Upper lobe of left lung (tissue), 6 donors: Measurements from ENCODE around the gene TROAP. TPM values are rescaled to one million over a fixed set of nuclear protein-coding genes. Genes with fewer than 3 reads are reported as not detected.

Source experiments
- ATAC-seq, 2 donors: fragments of 200-7000 bp; cut with Tn5 transposase; one replicate each; pipeline ENCODE4 v1.9.1; 2022; ENCODE audit warnings: mild to moderate bottlenecking in 2 of 2, moderate library complexity in 2 of 2; ENCODE audit not compliant: low FRiP score in 2 of 2
- DNase-seq, 2 donors: peaks; one replicate each; pipeline ENCODE4 v3.0.0-alpha.2; 2019 to 2020
- H3K27ac ChIP-seq, 4 donors: fragments of 200-600 bp; sonication (generic); one replicate each; pipeline ENCODE4 v1.5.1; 2016 to 2019
- H3K27me3 ChIP-seq, 4 donors: fragments of 200-600 bp; sonication (generic); one replicate each; pipeline ENCODE4 v1.5.1; 2017 to 2019
- H3K36me3 ChIP-seq, 4 donors: fragments of 200-600 bp; sonication (generic); one replicate each; pipeline ENCODE4 v1.5.1; 2016 to 2019
- H3K4me1 ChIP-seq, 4 donors: fragments of 200-600 bp; sonication (generic); one replicate each; pipeline ENCODE4 v1.5.1; 2018 to 2019
- H3K4me3 ChIP-seq, 4 donors: fragments of 200-600 bp; sonication (generic); one replicate each; pipeline ENCODE4 v1.5.1; 2017 to 2019; ENCODE audit warnings: mild to moderate bottlenecking in 2 of 4, moderate library complexity in 1 of 4
- H3K9me3 ChIP-seq, 4 donors: fragments of 200-600 bp; sonication (generic); one replicate each; pipeline ENCODE4 v1.5.1; 2018 to 2019
- CTCF ChIP-seq, 6 experiments: fragments of 450-650 bp in 4 of 6; fragments of 200-600 bp in 2 of 6; sonication (generic) in 2 of 6; IDR thresholded peaks; one replicate each; pipeline ENCODE4 v1.5.1; 2016 to 2019; ENCODE audit warnings: antibody characterized with exemption in 6 of 6
- EP300 ChIP-seq, 4 donors: sonication (generic); formaldehyde crosslinking; IDR thresholded peaks; one replicate each; pipeline ENCODE4 v1.5.1; 2017; ENCODE audit warnings: antibody characterized with exemption in 4 of 4, control low read depth in 2 of 4
- POLR2A ChIP-seq, 4 donors: fragments of 450-650 bp; IDR thresholded peaks; one replicate each; pipeline ENCODE4 v1.5.1; 2016 to 2017; ENCODE audit warnings: antibody characterized with exemption in 4 of 4, mild to moderate bottlenecking in 2 of 4
- POLR2AphosphoS5 ChIP-seq, 2 donors: sonication (generic); formaldehyde crosslinking; IDR thresholded peaks; one replicate each; pipeline ENCODE4 v1.5.1; 2017; ENCODE audit warnings: antibody characterized with exemption in 2 of 2
- WGBS, 2 donors: methylation state at CpG; one replicate each; pipeline ENCODE4 v1.1.5; 2017 to 2018; 5-methylcytosine and 5-hydroxymethylcytosine counted together
- total RNA-seq, 6 donors: library from RNA; depleted of rRNA in 4 of 6; stranded (reverse); fragments of >200 nt in 4 of 6; gene quantifications; one replicate each; pipeline versions ENCODE4 v1.1.0 to v1.2.1, GENCODE V29; 2016 to 2021
- donor health status: DM: no; HTN: no; CAD: no; lungs with moderate emphysema.
- donor health status: DM: no; HTN: yes; CAD: no; lungs with severe emphysema.

The TROAP gene
- total RNA-seq, 6 donors from 2014 or later: 0.86 to 3.3 (median 3.0) TPM; not detected in 2

- no peak overlapping the region for H3K4me3 ChIP-seq
- ATAC-seq (no peak), DNase-seq (peak in 1 of 2 donors; percentile 83)
- H3K36me3 ChIP-seq: no peaks in the 10 kb centered on the region
- no peak overlapping the region for H3K27ac ChIP-seq
- no peak for TF ChIP-seq EP300 (IDR thresholded peaks at IDR 0.05)
- TF ChIP-seq POLR2A (IDR thresholded peaks at IDR 0.05): no peak
- no peak for TF ChIP-seq POLR2AphosphoS5 (IDR thresholded peaks at IDR 0.05)
- TF ChIP-seq CTCF (IDR thresholded peaks at IDR 0.05): no peak
- peaks cover 1 to 55% (median 30%) of the 10 kb centered on the region in 4 donors for H3K27me3 ChIP-seq
- WGBS, 2 donors: 15 to 20% methylated on average over 25 to 38 of the region's 72 CpGs
- H3K4me1 ChIP-seq: peaks cover 20 to 32% (median 24%) of the 10 kb centered on the region in 4 donors
- no peaks in the 10 kb centered on the region for H3K9me3 ChIP-seq
Observed at GRCh38 chr12:49335955-49336644, 13.0 kb downstream of the TROAP start.

- Histone ChIP-seq H3K27ac (no peak within 1 kb of the TSS), H3K36me3 (no peaks in the 10 kb centered on the region), H3K4me3 (peak within 1 kb of the TSS in 3 of 4 donors; percentile 21 to 46 (median 29)), H3K27me3 (peaks cover 1 to 55% (median 30%) of the 10 kb centered on the region in 4 donors), H3K4me1 (peaks cover 21 to 26% (median 23%) of the 10 kb centered on the region in 4 donors), H3K9me3 (no peaks in the 10 kb centered on the region)
- peak; percentile 87 to 95 for ATAC-seq
- WGBS, 2 donors: 1 to 3% methylated on average over 19 to 31 of the region's 65 CpGs
- DNase-seq: peak; percentile 82 to 98
- peak; percentile 73 to 99 (median 88) for TF ChIP-seq CTCF (IDR thresholded peaks at IDR 0.05)
- TF ChIP-seq POLR2AphosphoS5 (IDR thresholded peaks at IDR 0.05): no peak
- TF ChIP-seq EP300 (IDR thresholded peaks at IDR 0.05): no peak
- TF ChIP-seq POLR2A (IDR thresholded peaks at IDR 0.05): no peak
Observed at GRCh38 chr12:49336645-49337584, 13.9 kb downstream of the TROAP start, which contains the start of gene C1QL4. Gene C1QL4, minus strand, starts transcription at chr12:49337188. Its CDS starts 711 bp downstream, at chr12:49336477.

GRCh38 chr12:49338830-49339463 is 15.9 kb downstream of the TROAP start:
- Histone ChIP-seq H3K4me3 (no peak overlapping the region), H3K27ac (no peak overlapping the region), H3K36me3 (no peaks in the 10 kb centered on the region), H3K9me3 (no peaks in the 10 kb centered on the region), H3K4me1 (peaks cover 30 to 39% (median 36%) of the 10 kb centered on the region in 4 donors), H3K27me3 (peaks cover 0 to 55% (median 32%) of the 10 kb centered on the region in 4 donors)
- WGBS, 2 donors: 66 to 75% methylated on average over 6 of the region's 6 CpGs
- no peak for ATAC-seq
- no peak for TF ChIP-seq CTCF (IDR thresholded peaks at IDR 0.05)
- no peak for TF ChIP-seq POLR2A (IDR thresholded peaks at IDR 0.05)
- no peak for TF ChIP-seq EP300 (IDR thresholded peaks at IDR 0.05)
- no peak for TF ChIP-seq POLR2AphosphoS5 (IDR thresholded peaks at IDR 0.05)
- DNase-seq: peak in 1 of 2 donors; percentile 10

- H3K27ac ChIP-seq: no peak overlapping the region
- peaks cover 30 to 40% (median 37%) of the 10 kb centered on the region in 4 donors for H3K4me1 ChIP-seq
- TF ChIP-seq POLR2AphosphoS5 (IDR thresholded peaks at IDR 0.05): no peak
- no peak for TF ChIP-seq CTCF (IDR thresholded peaks at IDR 0.05)
- no peak for TF ChIP-seq EP300 (IDR thresholded peaks at IDR 0.05)
- no peak for TF ChIP-seq POLR2A (IDR thresholded peaks at IDR 0.05)
- 39 to 49% methylated on average over 5 of the region's 5 CpGs for WGBS, 2 donors
- H3K36me3 ChIP-seq: no peaks in the 10 kb centered on the region
- peaks cover 2 to 55% (median 31%) of the 10 kb centered on the region in 4 donors for H3K27me3 ChIP-seq
- no peaks in the 10 kb centered on the region for H3K9me3 ChIP-seq
- H3K4me3 ChIP-seq: no peak overlapping the region
- ATAC-seq (no peak), DNase-seq (no peak)
Observed at GRCh38 chr12:49339464-49339861, 16.4 kb downstream of the TROAP start.
